HG03439 (cell line): ENCODE measurements around the gene TMEM184A.

Experiments used
- ATAC-seq: cut with Tn5 transposase; IDR thresholded peaks from one replicate; pipeline ENCODE4 v1.9.1; 2021; ENCODE audit warnings: mild to moderate bottlenecking, moderate library complexity; ENCODE audit not compliant: unreplicated experiment

Gene TMEM184A

GRCh38 chr7:1540776-1541271 lies 15.2 kb downstream of the TMEM184A start:
- ATAC-seq: no peak

- ATAC-seq: no peak
Observed at GRCh38 chr7:1539882-1540775, 15.9 kb downstream of the TMEM184A start.

GRCh38 chr7:1539181-1539881 lies 16.7 kb downstream of the TMEM184A start:
- no peak for ATAC-seq

GRCh38 chr7:1538544-1539180 lies 17.3 kb downstream of the TMEM184A start:
- no peak for ATAC-seq

- no peak for ATAC-seq
Observed at GRCh38 chr7:1537535-1538412, 18.2 kb downstream of the TMEM184A start.

GRCh38 chr7:1536743-1537534 lies 19.1 kb downstream of the TMEM184A start:
- ATAC-seq: no peak

GRCh38 chr7:1536455-1536742 lies 19.6 kb downstream of the TMEM184A start:
- no peak for ATAC-seq

- no peak for ATAC-seq
Observed at GRCh38 chr7:1535701-1536454, 20.1 kb downstream of the TMEM184A start.

GRCh38 chr7:1535100-1535458 lies 20.9 kb downstream of the TMEM184A start:
- ATAC-seq: no peak

GRCh38 chr7:1534330-1535099 lies 21.5 kb downstream of the TMEM184A start:
- no peak for ATAC-seq

- ATAC-seq: no peak
Observed at GRCh38 chr7:1533547-1534329, 22.3 kb downstream of the TMEM184A start.

- ATAC-seq: no peak
Observed at GRCh38 chr7:1533255-1533546, 22.8 kb downstream of the TMEM184A start.

GRCh38 chr7:1532456-1533254 lies 23.4 kb downstream of the TMEM184A start:
- no peak for ATAC-seq

- ATAC-seq: no peak
Observed at GRCh38 chr7:1531979-1532455, 24.0 kb downstream of the TMEM184A start.

- ATAC-seq: no peak
Observed at GRCh38 chr7:1531263-1531978, 24.6 kb downstream of the TMEM184A start.

GRCh38 chr7:1530946-1531262 lies 25.1 kb downstream of the TMEM184A start:
- ATAC-seq: no peak
